ENCODE results near the gene NPAS3.

The NPAS3 gene

DNA sequence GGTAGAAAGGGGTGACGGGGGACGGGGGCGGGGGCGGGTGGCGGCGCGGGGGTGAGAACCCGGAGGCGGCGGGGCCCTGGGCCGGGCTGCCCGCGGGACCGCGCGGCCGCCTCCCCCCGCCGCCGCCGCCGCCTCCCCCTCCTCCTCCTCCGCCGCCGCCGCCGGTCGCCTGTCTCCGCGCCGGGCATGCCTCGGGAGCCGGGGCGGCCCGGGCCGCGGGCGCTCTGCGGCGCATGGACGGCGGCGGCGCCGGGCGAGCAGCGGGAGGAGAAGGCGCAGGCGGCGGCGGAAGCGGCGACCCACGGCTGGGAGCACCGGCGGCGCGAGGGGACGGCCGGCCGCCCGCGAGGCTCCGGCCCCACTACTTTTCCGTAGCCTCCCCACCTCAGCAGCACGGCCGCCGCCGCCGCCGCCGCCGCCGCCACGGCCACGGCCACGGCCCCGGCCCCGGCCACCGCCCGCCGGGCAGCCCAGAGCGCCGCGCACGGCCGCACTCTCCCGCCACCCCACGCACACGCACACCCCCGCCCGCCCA lies at the start of gene NPAS3:
Gene NPAS3 (plus strand): TSS at position 161 of the 535 bp plus-strand sequence.
- DNase-seq (ENCODE audit: low read depth in 2 of 2) = no peak

DNA sequence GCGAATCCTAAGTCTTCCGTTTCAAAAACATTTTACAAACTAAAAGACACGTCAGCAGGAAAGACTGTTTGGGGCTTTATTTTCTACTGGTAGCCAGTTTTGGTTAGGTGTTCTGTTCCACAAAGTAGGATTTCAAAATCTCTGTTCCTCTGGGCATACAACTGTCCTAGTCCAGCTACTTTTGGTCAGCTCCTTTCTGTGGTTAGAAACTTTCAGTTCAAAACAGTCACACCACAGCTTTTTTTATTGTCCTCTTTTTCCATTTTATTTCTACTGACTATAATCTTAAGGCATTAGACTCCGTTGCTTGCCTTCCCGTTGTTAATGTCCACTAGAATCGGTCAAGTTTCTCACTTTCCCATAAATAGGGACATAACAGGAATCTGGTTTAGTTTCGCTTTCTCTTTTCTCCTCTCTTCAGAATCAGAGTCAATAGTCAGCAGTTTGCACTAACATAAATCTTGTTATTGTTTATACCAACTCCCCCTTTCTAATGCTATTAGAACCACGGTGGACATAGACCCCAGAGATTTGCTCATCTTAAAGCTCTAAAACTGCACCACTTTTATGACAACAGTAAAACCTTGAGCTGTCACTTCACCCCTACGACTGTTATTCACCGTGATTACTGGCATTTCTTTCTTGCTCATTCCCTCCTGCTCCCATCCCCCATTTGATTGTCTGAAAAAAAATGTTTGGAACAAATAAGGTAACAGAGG lies 41.5 kb upstream of the NPAS3 start:
- no peak for DNase-seq (ENCODE audit: low read depth in 2 of 2)

- no peak for DNase-seq (ENCODE audit: low read depth in 2 of 2)
Observed at GRCh38 chr14:32897698-32898064, 41.0 kb upstream of the NPAS3 start.

- DNase-seq (ENCODE audit: low read depth in 2 of 2) = no peak
Observed at GRCh38 chr14:32898876-32899275, 39.8 kb upstream of the NPAS3 start.

- no peak for DNase-seq (ENCODE audit: low read depth in 2 of 2)
Observed at GRCh38 chr14:32900547-32900946, 38.1 kb upstream of the NPAS3 start.

DNA sequence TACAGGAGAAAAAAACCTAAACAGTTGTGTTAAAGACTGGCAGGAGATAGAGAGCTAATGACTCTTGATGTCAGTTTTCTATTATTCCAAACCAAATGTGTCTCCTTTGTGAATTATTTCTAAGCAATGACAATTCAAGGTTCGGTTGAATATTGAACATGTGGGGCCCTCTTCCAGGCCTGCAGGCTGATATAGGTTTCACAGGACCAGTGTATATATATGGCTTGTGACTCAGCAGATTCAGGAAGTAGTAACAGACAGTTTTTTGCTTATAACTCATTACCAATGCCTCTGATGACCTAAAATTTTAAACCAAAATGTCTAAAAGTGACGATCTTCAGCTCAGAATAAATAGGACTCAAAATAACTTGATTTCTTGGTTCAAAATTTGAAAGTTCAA lies 33.7 kb upstream of the NPAS3 start:
- no peak for DNase-seq (ENCODE audit: low read depth in 2 of 2)

DNA sequence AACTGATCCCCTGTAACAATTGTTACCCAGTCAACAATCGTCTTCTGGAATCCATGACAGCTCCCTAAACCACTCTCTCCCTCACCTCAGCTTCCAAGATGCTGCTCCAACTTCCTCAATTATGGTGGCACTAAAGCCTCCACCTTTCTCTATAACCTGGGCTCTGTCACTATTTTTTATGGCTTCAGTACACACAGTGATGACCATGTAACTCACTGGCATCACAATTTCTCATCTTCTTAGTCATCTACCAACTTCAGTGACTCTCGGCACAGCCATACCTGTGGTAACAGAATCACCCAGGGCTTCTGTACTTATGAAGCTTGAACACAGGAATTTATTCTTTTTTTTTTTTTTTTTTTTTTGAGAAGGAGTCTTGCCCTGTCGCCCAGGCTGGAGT lies 32.0 kb upstream of the NPAS3 start:
- no peak for DNase-seq (ENCODE audit: low read depth in 2 of 2)

DNA sequence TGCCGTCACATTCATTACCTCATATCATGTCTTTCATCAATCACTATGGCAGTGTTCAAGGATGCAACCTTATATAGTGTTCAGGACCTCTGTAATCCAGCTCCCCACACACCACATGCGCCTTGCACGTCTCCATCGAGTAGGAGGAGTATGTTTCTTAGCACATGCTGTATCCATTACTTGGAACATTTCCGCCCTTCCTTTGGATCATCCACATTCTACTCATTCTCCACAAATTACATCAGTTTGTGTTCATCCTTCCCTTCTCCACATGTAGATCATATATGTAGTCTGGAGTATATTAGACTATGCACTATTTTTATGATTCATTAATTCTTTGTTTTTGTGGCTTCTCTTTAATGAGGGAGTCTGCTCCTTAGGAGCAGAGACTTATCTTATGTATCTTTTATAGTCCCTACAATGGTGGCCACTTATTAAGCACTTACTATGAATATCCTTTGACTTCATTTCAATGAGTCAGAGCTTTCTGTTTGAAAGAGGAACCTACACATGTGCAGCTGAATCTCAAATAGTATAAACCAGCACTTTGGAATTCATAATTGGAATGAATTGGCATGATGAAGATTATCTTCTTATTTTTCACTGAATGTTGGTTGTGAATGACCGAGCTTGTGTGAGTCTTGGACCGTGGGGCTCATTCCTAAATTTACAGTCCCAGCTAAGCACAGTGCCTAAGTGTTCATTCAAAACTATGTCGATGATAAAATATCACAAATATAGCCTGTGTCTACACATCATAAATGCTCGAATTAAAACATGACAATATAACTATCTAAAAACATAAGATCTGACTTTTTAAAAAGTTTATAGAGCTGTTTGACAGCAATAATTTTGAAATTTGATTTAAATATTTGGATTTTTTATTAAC lies 30.2 kb upstream of the NPAS3 start:
- no peak for DNase-seq (ENCODE audit: low read depth in 2 of 2)

- DNase-seq (ENCODE audit: low read depth in 2 of 2) = no peak
Observed at GRCh38 chr14:32913725-32914124, 25.0 kb upstream of the NPAS3 start.

- no peak for DNase-seq (ENCODE audit: low read depth in 2 of 2)
Observed at GRCh38 chr14:32914391-32914790, 24.3 kb upstream of the NPAS3 start.

DNA sequence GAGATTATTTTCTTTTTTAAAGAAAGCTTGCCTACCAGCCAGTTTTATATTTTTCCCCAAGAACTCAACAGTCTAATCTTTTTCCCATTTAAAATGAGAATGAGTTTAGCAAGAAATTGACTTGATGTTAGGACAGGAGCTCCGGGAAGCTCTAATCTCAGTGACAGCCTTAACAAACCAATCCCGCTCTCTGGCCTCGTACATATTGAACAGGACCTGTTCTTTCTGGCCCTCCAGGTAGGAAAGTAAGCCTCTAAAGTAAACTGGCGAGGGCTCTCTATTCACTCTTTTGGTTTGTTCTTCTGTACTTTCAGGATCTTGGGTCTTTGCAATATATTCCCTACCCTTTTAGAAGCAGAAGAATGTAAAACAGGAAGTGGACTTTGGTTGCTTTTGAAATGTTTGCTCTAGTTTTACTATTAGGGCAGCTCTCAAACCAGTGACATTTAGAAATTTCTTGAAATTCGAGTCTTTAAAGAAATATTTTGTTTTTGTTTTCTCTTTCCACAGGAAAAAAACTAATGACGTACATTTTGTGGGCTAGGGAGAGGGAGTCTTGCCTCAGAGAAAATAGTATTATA lies 17.9 kb upstream of the NPAS3 start:
- DNase-seq (ENCODE audit: low read depth in 2 of 2) = no peak

DNA sequence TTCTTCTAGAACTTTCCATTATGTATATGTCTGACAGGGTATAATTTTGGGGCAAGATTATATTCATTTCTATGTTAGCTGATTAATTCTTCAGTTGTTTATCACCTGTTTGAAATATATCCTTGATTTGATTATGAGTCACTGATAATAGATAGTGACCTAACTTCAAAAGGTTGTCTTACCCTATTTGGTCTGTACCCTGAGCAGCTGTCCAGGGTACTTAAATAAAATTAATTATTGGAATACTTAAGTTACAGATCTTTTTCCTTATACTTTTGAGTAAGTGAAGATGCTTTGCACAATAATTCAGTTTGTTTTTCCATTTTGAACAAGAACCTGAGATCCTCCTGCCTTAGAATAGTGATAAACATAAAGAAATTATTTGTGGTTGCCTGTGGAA lies 13.2 kb upstream of the NPAS3 start:
- no peak for DNase-seq (ENCODE audit: low read depth in 2 of 2)

DNA sequence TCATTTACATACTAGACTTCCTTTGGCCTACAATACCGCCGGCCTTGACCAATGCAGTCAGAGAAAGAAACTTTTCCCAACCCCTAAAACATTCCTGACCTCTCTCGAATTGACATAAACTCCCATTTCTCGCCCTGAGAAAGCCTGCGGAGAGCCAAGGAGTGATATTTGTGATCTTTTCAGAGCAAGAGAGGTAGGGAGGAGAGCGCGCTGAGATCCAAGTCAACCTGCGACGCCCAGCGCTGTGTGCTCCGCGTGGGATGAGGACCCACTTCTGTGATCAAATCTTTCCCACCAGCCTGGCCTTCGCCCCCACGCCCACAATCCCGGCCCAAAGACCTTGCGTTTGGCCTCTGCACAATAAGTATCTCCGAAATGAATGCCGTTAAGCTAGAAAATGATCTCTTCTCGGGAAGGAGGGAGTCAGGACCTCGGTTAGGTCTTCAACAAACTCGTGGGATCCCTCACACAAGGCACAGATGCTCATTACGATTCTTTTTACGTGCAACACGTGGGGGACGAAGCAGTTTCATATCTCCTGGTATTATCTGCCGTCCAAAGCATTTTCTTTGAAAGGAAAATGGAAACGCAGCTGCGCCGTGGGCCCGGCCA lies 6.3 kb upstream of the NPAS3 start:
- DNase-seq (ENCODE audit: low read depth in 2 of 2) = no peak

DNA sequence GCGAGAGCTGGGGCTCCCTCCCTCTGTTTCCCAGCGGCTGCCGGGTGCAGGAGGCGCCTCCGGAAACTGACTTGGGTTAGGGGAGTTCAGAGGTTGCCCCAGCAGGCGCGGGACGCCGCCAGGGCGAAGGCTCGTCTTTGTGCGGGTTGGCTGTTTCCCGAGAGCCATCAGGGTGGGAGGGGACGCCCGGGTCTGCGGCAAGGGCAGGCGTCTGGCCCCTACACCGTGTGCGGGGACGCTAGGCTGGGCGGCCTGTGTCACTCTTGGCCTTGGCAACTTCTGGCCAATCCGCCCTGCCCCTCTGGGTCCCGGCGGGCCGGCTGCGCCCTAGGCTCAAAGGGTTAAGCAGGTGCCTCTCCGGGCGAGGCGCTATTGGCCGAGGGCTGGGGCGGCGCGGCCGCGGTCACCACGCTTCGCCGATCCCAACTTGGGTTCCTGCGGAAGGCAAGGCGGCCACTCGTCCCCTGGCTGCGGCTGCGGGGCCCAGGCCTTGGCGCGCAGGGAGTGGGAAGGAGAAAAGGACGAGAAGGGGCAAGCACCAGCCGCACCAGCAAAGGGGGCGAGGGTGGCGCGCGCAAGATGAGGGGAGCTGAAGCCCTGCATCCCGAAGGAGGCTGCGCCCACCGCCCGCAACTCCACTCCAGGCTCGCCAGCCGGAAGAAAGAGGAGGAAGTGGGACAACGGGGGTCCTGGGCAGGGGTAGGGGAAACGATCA lies 5.6 kb upstream of the NPAS3 start:
- no peak for DNase-seq (ENCODE audit: low read depth in 2 of 2)

GRCh38 chr14:32933629-32934072 lies 5.0 kb upstream of the NPAS3 start:
- DNase-seq (ENCODE audit: low read depth in 2 of 2) = no peak

DNA sequence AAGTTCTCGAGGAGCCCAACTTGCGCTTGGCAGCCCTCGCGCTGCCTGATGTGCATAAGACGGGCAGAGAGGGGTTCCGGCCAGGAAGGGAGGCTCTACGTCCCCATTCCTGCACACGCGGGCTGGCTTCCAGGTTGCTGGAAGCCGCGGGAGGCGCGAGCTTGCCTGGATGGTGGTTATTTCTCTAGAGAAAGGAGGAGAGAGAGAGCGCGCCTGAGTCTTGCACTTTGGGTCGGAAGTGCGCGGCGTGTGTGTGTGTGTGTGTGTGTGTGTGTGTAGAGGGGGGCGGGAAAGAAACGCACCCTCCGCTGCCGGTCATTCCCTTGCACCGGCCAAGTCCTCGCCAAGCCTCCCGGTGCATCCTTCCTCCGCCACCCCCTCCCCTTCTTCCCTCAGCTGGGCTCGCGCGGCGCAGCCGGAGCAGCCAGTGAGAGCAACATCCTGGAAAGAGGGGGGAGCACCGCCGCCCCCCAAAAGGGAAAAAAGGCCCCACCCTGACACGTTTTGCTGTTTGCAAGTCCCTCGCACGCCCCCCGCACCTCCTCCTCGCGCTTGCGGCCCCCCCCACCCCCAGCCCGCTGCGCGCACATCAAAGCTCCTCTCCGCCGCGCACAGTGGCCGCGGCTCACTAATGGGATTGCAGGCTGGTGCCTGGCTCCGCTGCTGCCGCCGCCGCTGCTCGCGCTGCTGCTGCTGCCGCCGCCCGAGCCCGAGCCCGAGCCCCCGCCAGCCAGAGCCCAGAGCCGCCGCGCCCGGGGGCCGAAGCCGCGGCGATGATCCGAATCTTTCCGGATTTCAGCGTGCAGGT lies 4.4 kb upstream of the NPAS3 start:
- DNase-seq (ENCODE audit: low read depth in 2 of 2) = no peak

DNA sequence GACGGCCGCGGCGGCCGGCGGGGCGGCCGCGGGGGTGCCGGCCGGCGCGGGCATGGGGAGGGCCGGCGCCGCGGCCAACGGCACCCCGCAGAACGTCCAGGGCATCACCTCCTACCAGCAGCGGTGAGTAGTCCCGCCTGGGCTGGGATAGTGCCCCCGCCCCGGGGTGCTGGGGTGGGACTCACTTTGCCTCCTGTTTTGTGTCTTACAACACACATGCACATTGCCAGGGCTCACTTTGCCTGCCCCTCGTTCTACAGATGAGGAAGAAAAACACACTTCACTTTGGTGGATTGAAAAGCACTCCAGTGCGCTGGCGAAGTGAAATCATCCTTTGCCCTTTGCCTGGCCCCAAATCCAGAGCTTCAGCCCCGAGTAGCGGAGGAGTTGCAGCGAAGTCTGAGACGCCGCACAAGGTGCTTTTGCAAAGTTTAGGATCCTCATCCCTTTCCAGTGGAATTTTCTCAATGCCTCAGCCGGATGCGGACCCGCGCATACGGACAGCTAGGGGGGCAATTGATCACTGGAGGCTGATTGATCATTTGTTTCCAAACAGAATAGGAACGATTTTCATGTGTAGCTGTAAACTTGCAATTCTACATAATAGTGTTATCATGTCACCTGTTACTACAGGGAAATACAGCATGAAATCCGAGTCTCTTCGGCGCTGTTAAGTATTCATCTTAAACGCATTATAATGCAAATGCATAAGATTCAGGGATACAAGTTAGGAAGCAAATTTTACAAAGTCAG lies 3.6 kb upstream of the NPAS3 start:
- no peak for DNase-seq (ENCODE audit: low read depth in 2 of 2)

- no peak for DNase-seq (ENCODE audit: low read depth in 2 of 2)
Observed at GRCh38 chr14:32939254-32940065, 781 bp downstream of the NPAS3 start.

GRCh38 chr14:32940066-32940651 lies 1.5 kb downstream of the NPAS3 start:
- DNase-seq (ENCODE audit: low read depth in 2 of 2) = no peak
